CD14-positive monocyte (primary cell): ENCODE data around the gene WDR18. TPM values are rescaled to one million over a fixed set of nuclear protein-coding genes. Genes with fewer than 3 reads are reported as not detected.

Experiments
- DNase-seq, 3 donors: peaks; one replicate each; pipeline ENCODE4 v3.0.0-alpha.2; 2011 to 2022
- H2AFZ ChIP-seq: 2 replicates; pipeline ENCODE4 v1.6.0; 2012; ENCODE audit warnings: mild to moderate bottlenecking, low read depth, low read length, inconsistent platforms; ENCODE audit not compliant: insufficient read depth, poor library complexity, severe bottlenecking
- H3K27ac ChIP-seq, 2 donors: 1 replicate in 1 of 2; 2 replicates in 1 of 2; pipeline ENCODE4 v1.5.1; 2012 to 2013; ENCODE audit warnings: low read length in 2 of 2, control low read depth in 1 of 2, inconsistent platforms in 1 of 2, low read depth in 1 of 2, mild to moderate bottlenecking in 1 of 2
- H3K27me3 ChIP-seq, 2 donors: one replicate each; pipeline versions ENCODE4 v1.6.0 to v1.6.1; 2011 to 2013; ENCODE audit warnings: low read length in 2 of 2; ENCODE audit not compliant: control insufficient read depth in 2 of 2, insufficient read depth in 2 of 2
- H3K36me3 ChIP-seq, 2 donors: replicated peaks in 1 of 2; 1 replicate in 1 of 2; 2 replicates in 1 of 2; pipeline versions ENCODE4 v1.5.1 to v1.6.1; 2012 to 2013; ENCODE audit warnings: low read length in 2 of 2, control low read depth in 1 of 2, inconsistent platforms in 1 of 2, mild to moderate bottlenecking in 1 of 2; ENCODE audit not compliant: insufficient read depth in 2 of 2, control insufficient read depth in 1 of 2
- H3K4me1 ChIP-seq, 2 donors: 1 replicate in 1 of 2; 2 replicates in 1 of 2; pipeline versions ENCODE4 v1.5.1 to v1.6.1; 2012 to 2013; ENCODE audit warnings: low read length in 2 of 2, control low read depth in 1 of 2, inconsistent platforms in 1 of 2, mild to moderate bottlenecking in 1 of 2, moderate library complexity in 1 of 2; ENCODE audit not compliant: insufficient read depth in 2 of 2, control insufficient read depth in 1 of 2
- H3K4me2 ChIP-seq: replicated peaks from 2 replicates; pipeline ENCODE3; 2012; ENCODE audit warnings: low read length, moderate library complexity, mild to moderate bottlenecking; ENCODE audit not compliant: poor library complexity, severe bottlenecking; ENCODE audit errors: extremely low read depth
- H3K4me3 ChIP-seq, 3 experiments: fragments of 200-600 bp in 1 of 3; sonication (generic) in 1 of 3; replicated peaks in 1 of 3; 1 replicate in 2 of 3; 2 replicates in 1 of 3; pipeline ENCODE4 v1.5.1; 2011 to 2013; ENCODE audit warnings: low read length in 3 of 3, mild to moderate bottlenecking in 3 of 3, control low read depth in 2 of 3, low read depth in 2 of 3, inconsistent platforms in 1 of 3, moderate library complexity in 1 of 3
- H3K79me2 ChIP-seq: 2 replicates; pipeline ENCODE4 v1.6.0; 2012; ENCODE audit warnings: mild to moderate bottlenecking, control low read depth, inconsistent platforms, low read length, moderate library complexity; ENCODE audit not compliant: insufficient read depth
- H3K9ac ChIP-seq: 2 replicates; pipeline ENCODE4 v1.6.0; 2017; ENCODE audit warnings: low read length, mild to moderate bottlenecking; ENCODE audit not compliant: insufficient read depth, poor library complexity, severe bottlenecking
- H3K9me3 ChIP-seq, 2 donors: replicated peaks in 1 of 2; 1 replicate in 1 of 2; 2 replicates in 1 of 2; pipeline versions ENCODE4 v1.5.1 to v1.6.1; 2012 to 2013; ENCODE audit warnings: low read length in 2 of 2, control low read depth in 1 of 2; ENCODE audit not compliant: control insufficient read depth in 1 of 2, insufficient read depth in 1 of 2
- H4K20me1 ChIP-seq: 2 replicates; pipeline ENCODE4 v1.6.0; 2012; ENCODE audit warnings: mild to moderate bottlenecking, low read length, control low read depth, moderate library complexity; ENCODE audit not compliant: insufficient read depth
- H3K27ac Mint-ChIP-seq, 7 donors: one replicate each; pipeline ENCODE4 v1.8.0; 2020; ENCODE audit warnings: mild to moderate bottlenecking in 7 of 7, mixed read lengths in 7 of 7, moderate library complexity in 6 of 7, inconsistent platforms in 2 of 7
- H3K27me3 Mint-ChIP-seq, 3 donors: one replicate each; pipeline ENCODE4 v1.8.0; 2021 to 2022; ENCODE audit warnings: low read depth in 3 of 3, mild to moderate bottlenecking in 3 of 3, mixed read lengths in 3 of 3, moderate library complexity in 3 of 3, inconsistent platforms in 1 of 3
- H3K36me3 Mint-ChIP-seq, 2 donors: one replicate each; pipeline ENCODE4 v1.8.0; 2020; ENCODE audit warnings: mixed read lengths in 2 of 2, inconsistent platforms in 1 of 2, mild to moderate bottlenecking in 1 of 2
- H3K4me1 Mint-ChIP-seq: one replicate; pipeline ENCODE4 v1.8.0; 2020; ENCODE audit warnings: mild to moderate bottlenecking, mixed read lengths
- H3K4me3 Mint-ChIP-seq, 2 donors: one replicate each; pipeline ENCODE4 v1.8.0; 2020; ENCODE audit warnings: mild to moderate bottlenecking in 2 of 2, mixed read lengths in 2 of 2, moderate library complexity in 1 of 2
- H3K9me3 Mint-ChIP-seq, 7 donors: one replicate each; pipeline ENCODE4 v1.8.0; 2020 to 2022; ENCODE audit warnings: mixed read lengths in 7 of 7, mild to moderate bottlenecking in 6 of 7, moderate library complexity in 6 of 7, inconsistent platforms in 2 of 7
- CTCF ChIP-seq: fragments of 200-600 bp; IDR thresholded peaks from one replicate; pipeline ENCODE4 v1.8.0; 2022; ENCODE audit warnings: antibody characterized with exemption, mild to moderate bottlenecking
- WGBS: methylation state at CpG from one replicate; pipeline ENCODE4 v1.1.5; 2013; ENCODE audit warnings: missing lambda C conversion rate; ENCODE audit not compliant: insufficient coverage; 5-methylcytosine and 5-hydroxymethylcytosine counted together
- intact Hi-C, 2 donors: fragments of 100-400 bp; cut with micrococcal nuclease; formaldehyde crosslinking; loops; one replicate each; pipeline versions ENCODE4 v1.15.0 to v1.15.1; 2023
- polyA plus RNA-seq, 3 donors: library from polyadenylated mRNA; depleted of rRNA in 1 of 3; unstranded in 2 of 3; stranded (reverse) in 1 of 3; fragments of 300-500 nt in 2 of 3; fragments of >200 nt in 1 of 3; fragmentation: Illumina TruSeq in 2 of 3; gene quantifications; 1 replicate in 2 of 3; 2 replicates in 1 of 3; pipeline ENCODE4 v1.2.3, GENCODE V29; 2012 to 2021

The WDR18 gene
- polyA plus RNA-seq, 3 donors, result 21.3 to 52.7 (median 49.9) TPM

DNA sequence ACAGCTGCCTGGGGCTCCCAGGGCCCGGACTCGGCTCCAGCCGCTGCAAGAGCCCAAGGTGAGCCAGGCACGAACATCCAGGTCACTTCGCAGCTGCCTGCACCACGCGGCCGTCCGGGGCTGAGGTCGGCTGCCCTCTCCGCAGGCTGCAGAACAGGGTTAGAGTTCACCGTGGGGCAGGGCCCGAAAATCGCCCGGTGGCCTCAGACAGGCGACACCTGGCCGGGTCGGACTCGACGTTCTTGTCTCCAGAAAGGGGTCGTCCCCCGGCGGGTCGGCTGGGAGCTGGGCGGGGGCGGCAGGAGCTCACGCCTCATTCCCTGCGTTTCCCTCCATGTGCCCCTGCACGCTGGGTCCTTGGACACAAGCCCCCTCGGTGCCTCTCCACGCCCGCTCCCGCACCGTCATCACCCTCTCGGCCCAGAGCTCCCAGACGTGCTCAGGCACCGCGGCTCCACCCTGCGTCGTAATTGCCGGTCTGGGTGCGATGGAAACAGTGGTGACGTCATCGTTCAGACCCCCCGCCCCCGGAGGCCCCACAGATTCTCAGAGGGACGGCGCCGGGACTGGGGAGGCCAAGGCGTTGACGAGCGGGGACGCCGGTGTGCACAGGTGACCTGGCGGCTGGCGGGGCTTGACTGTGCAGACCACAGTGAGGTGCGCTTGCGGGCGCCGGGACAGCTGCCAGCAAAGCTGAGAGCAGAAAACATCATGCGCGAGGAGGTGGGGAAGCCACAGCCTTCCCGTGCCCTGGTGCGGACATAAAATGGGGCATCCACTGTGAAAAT lies 12.1 kb downstream of the WDR18 start:
- H3K4me2 ChIP-seq, result no peak overlapping the region
- H3K9ac ChIP-seq, result no peak overlapping the region
- Mint-ChIP-seq H3K36me3 (peaks cover 7 to 11% of the 10 kb centered on the region in 2 donors), H3K4me1 (peaks cover 11% of the 10 kb centered on the region), H3K27me3 (peaks cover 49 to 65% (median 54%) of the 10 kb centered on the region in 3 donors), H3K27ac (no peak overlapping the region), H3K9me3 (peaks cover 0 to 16% (median 7%) of the 10 kb centered on the region in 7 donors), H3K4me3 (peak overlapping the region in 1 of 2 donors; percentile 71)
- peaks cover 0 to 8% of the 10 kb centered on the region in 2 donors for H3K9me3 ChIP-seq
- 24% methylated on average over 62 of the region's 64 CpGs for WGBS
- H3K4me1 ChIP-seq, result peaks cover 13 to 15% of the 10 kb centered on the region in 2 donors
- DNase-seq, result peak in 1 of 3 donors; percentile 34
- no peak overlapping the region for H3K27ac ChIP-seq
- no peak overlapping the region for H3K4me3 ChIP-seq
- H3K27me3 ChIP-seq, result peaks cover 14 to 58% of the 10 kb centered on the region in 2 donors
- TF ChIP-seq CTCF, result no peak
- no peaks in the 10 kb centered on the region for H3K36me3 ChIP-seq
- intact Hi-C loops, result no loop called here
- no peak overlapping the region for H2AFZ ChIP-seq
- H4K20me1 ChIP-seq, result peaks cover 9% of the 10 kb centered on the region
- H3K79me2 ChIP-seq, result no peaks in the 10 kb centered on the region

- H3K27me3 ChIP-seq, result peaks cover 14 to 71% of the 10 kb centered on the region in 2 donors
- TF ChIP-seq CTCF, result no peak
- no peak overlapping the region for H3K27ac Mint-ChIP-seq
Observed at GRCh38 chr19:998064-998463, 13.9 kb downstream of the WDR18 start.

More at GRCh38 chr19:998064-998463, 13.9 kb downstream of the WDR18 start:
- Histone ChIP-seq H4K20me1 (peaks cover 5% of the 10 kb centered on the region), H3K36me3 (no peaks in the 10 kb centered on the region), H3K9ac (no peak overlapping the region), H3K4me1 (peaks cover 19 to 20% of the 10 kb centered on the region in 2 donors), H2AFZ (no peak overlapping the region), H3K9me3 (peaks cover 0 to 8% of the 10 kb centered on the region in 2 donors), H3K4me3 (no peak overlapping the region), H3K4me2 (no peak overlapping the region), H3K27ac (no peak overlapping the region), H3K79me2 (no peaks in the 10 kb centered on the region)
- DNase-seq, result no peak
- Mint-ChIP-seq H3K4me1 (peaks cover 12% of the 10 kb centered on the region), H3K4me3 (peak overlapping the region in 1 of 2 donors; percentile 78), H3K36me3 (peaks cover 0 to 7% of the 10 kb centered on the region in 2 donors), H3K9me3 (peaks cover 0 to 16% (median 9%) of the 10 kb centered on the region in 7 donors), H3K27me3 (peaks cover 55 to 82% (median 64%) of the 10 kb centered on the region in 3 donors)
- intact Hi-C loops, result no loop called here
- 66% methylated on average over 5 of the region's 6 CpGs for WGBS
